Neural progenitor cell (in vitro differentiated cells): ENCODE results near the gene ACTR5. TPM values are rescaled to one million over a fixed set of nuclear protein-coding genes. Genes with fewer than 3 reads are reported as not detected.

Source experiments
- DNase-seq: peaks from one replicate; pipeline ENCODE4 v3.0.0-alpha.2; 2016; ENCODE audit warnings: low spot score
- H2AFZ ChIP-seq: fragments of 200-600 bp; sonication (generic); replicated peaks from 2 replicates; pipeline ENCODE4 v1.6.1; 2016; ENCODE audit warnings: antibody characterized with exemption
- H3F3A ChIP-seq: fragments of 200-600 bp; sonication (generic); 2 replicates; pipeline ENCODE4 v1.6.1; 2016; ENCODE audit warnings: antibody characterized with exemption, low read depth
- H3K27ac ChIP-seq: fragments of 200-600 bp; sonication (generic); 2 replicates; pipeline ENCODE4 v1.5.1; 2016; ENCODE audit warnings: mild to moderate bottlenecking
- H3K27me3 ChIP-seq: fragments of 200-600 bp; sonication (generic); 2 replicates; pipeline ENCODE4 v1.6.1; 2016; ENCODE audit warnings: mild to moderate bottlenecking, moderate library complexity
- H3K36me3 ChIP-seq: fragments of 200-600 bp; sonication (generic); 2 replicates; pipeline ENCODE4 v1.5.1; 2016
- H3K4me1 ChIP-seq: fragments of 200-600 bp; sonication (generic); 2 replicates; pipeline ENCODE4 v1.6.1; 2016; ENCODE audit warnings: mixed run types
- H3K4me2 ChIP-seq: fragments of 200-600 bp; sonication (generic); 2 replicates; pipeline ENCODE4 v1.6.1; 2016
- H3K4me3 ChIP-seq: fragments of 200-600 bp; sonication (generic); 2 replicates; pipeline ENCODE4 v1.5.1; 2016
- H3K79me2 ChIP-seq: fragments of 200-600 bp; sonication (generic); 2 replicates; pipeline ENCODE4 v1.6.1; 2016; ENCODE audit warnings: low read depth
- H3K9ac ChIP-seq: fragments of 200-600 bp; sonication (generic); 2 replicates; pipeline ENCODE4 v1.6.1; 2016
- H3K9me3 ChIP-seq: fragments of 200-600 bp; sonication (generic); 2 replicates; pipeline ENCODE4 v1.5.1; 2016; ENCODE audit warnings: low read depth
- H4K20me1 ChIP-seq: fragments of 200-600 bp; sonication (generic); 2 replicates; pipeline ENCODE4 v1.6.1; 2016; ENCODE audit warnings: low read depth
- H3K27ac Mint-ChIP-seq: 3 replicates; pipeline ENCODE4 v1.8.0; 2021; ENCODE audit warnings: mixed read lengths
- H3K27me3 Mint-ChIP-seq: 2 replicates; pipeline ENCODE4 v1.8.0; 2022; ENCODE audit warnings: low read depth, mild to moderate bottlenecking, inconsistent platforms, moderate library complexity, mixed read lengths; ENCODE audit not compliant: insufficient read depth
- H3K36me3 Mint-ChIP-seq: 3 replicates; pipeline ENCODE4 v1.8.0; 2021; ENCODE audit warnings: mixed read lengths
- H3K4me1 Mint-ChIP-seq: 3 replicates; pipeline ENCODE4 v1.8.0; 2021; ENCODE audit warnings: mixed read lengths
- H3K4me3 Mint-ChIP-seq: 3 replicates; pipeline ENCODE4 v1.8.0; 2021; ENCODE audit warnings: mild to moderate bottlenecking, moderate library complexity, mixed read lengths
- H3K9me3 Mint-ChIP-seq: 3 replicates; pipeline ENCODE4 v1.8.0; 2020; ENCODE audit warnings: mixed read lengths
- EZH2 ChIP-seq: fragments of 200-600 bp; sonication (generic); IDR thresholded peaks from 2 replicates; pipeline ENCODE4 v1.6.1; 2017; ENCODE audit warnings: antibody characterized with exemption, mild to moderate bottlenecking, moderate library complexity
- EZH2phosphoT487 ChIP-seq: fragments of 200-600 bp; sonication (generic); IDR thresholded peaks from 2 replicates; pipeline ENCODE4 v1.6.1; 2017; ENCODE audit warnings: antibody characterized with exemption
- total RNA-seq: library from RNA; depleted of rRNA; stranded (reverse); fragments of >200 nt; gene quantifications from 2 replicates; pipeline ENCODE4 v1.2.3, GENCODE V29; 2015; ENCODE audit warnings: low replicate concordance
- TF ChIP-seq, protein P1 (sequence below): fragments of 200-600 bp; sonication (generic); IDR thresholded peaks from 2 replicates; pipeline ENCODE4 v1.5.1; 2017; ENCODE audit warnings: antibody characterized with exemption, mild to moderate bottlenecking

Gene ACTR5
- total RNA-seq, 1 donor from 2014 or later: 9.2 TPM

DNA sequence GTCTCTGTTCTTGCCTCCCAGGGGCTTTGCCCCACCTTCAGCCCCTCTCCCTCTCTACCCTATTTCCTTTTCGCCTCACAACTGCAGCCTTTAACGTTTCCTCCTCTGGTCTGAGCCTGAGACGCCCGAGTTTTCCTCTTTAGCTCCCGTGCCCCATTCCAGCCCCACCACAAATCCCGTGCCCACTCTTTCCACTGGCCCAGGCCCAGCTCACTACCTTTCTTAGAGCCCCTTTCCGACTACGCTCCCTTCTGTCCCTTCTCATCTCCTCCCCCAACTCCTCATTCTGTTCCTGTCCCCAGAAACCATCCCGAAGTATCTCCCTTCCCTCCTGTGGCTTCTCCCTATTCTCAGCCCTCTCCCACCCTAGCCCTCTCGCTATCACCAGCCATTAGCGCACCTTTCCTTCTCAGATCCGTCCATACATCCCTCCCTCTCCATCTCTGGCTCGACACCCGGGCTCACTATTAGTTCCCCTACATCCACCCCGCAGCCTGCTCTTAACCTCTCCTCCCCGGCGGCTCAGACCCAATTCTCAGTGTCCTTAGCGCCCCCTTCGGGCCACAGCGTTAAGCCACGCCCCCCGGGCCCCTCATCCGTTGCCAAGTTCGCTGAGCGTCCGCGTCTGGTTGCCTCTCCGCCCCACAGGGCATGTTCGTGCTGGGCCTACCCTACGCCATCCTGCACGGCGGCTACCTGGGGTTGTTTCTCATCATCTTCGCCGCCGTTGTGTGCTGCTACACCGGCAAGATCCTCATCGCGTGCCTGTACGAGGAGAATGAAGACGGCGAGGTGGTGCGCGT is 21.3 kb upstream of the ACTR5 start:
- Mint-ChIP-seq H3K9me3 (peaks cover 6% of the 10 kb centered on the region), H3K27me3 (peaks cover 93% of the 10 kb centered on the region), H3K4me3 (peak overlapping the region; percentile 13), H3K4me1 (peaks cover 49% of the 10 kb centered on the region), H3K27ac (no peak overlapping the region), H3K36me3 (no peaks in the 10 kb centered on the region)
- Histone ChIP-seq H3K79me2 (no peaks in the 10 kb centered on the region), H3F3A (peaks cover 33% of the 10 kb centered on the region), H4K20me1 (peaks cover 70% of the 10 kb centered on the region), H3K4me1 (peaks cover 25% of the 10 kb centered on the region), H3K27ac (no peak overlapping the region), H3K9me3 (no peaks in the 10 kb centered on the region), H3K9ac (no peak overlapping the region), H2AFZ (no peak overlapping the region), H3K4me2 (peak overlapping the region; percentile 32), H3K27me3 (peaks cover 100% of the 10 kb centered on the region), H3K36me3 (no peaks in the 10 kb centered on the region), H3K4me3 (no peak overlapping the region)
- TF ChIP-seq, protein P1, sequence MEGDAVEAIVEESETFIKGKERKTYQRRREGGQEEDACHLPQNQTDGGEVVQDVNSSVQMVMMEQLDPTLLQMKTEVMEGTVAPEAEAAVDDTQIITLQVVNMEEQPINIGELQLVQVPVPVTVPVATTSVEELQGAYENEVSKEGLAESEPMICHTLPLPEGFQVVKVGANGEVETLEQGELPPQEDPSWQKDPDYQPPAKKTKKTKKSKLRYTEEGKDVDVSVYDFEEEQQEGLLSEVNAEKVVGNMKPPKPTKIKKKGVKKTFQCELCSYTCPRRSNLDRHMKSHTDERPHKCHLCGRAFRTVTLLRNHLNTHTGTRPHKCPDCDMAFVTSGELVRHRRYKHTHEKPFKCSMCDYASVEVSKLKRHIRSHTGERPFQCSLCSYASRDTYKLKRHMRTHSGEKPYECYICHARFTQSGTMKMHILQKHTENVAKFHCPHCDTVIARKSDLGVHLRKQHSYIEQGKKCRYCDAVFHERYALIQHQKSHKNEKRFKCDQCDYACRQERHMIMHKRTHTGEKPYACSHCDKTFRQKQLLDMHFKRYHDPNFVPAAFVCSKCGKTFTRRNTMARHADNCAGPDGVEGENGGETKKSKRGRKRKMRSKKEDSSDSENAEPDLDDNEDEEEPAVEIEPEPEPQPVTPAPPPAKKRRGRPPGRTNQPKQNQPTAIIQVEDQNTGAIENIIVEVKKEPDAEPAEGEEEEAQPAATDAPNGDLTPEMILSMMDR: peak; percentile 77
- TF ChIP-seq EZH2phosphoT487 (peak; percentile 46), EZH2 (peak; percentile 67)
- peak; percentile 93 for DNase-seq

DNA sequence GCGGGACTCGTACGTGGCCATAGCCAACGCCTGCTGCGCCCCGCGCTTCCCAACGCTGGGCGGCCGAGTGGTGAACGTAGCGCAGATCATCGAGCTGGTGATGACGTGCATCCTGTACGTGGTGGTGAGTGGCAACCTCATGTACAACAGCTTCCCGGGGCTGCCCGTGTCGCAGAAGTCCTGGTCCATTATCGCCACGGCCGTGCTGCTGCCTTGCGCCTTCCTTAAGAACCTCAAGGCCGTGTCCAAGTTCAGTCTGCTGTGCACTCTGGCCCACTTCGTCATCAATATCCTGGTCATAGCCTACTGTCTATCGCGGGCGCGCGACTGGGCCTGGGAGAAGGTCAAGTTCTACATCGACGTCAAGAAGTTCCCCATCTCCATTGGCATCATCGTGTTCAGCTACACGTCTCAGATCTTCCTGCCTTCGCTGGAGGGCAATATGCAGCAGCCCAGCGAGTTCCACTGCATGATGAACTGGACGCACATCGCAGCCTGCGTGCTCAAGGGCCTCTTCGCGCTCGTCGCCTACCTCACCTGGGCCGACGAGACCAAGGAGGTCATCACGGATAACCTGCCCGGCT is 20.6 kb upstream of the ACTR5 start:
- DNase-seq: no peak
- Histone ChIP-seq H3F3A (peaks cover 29% of the 10 kb centered on the region), H3K4me1 (peaks cover 22% of the 10 kb centered on the region), H3K27ac (no peak overlapping the region), H3K9ac (no peak overlapping the region), H3K36me3 (no peaks in the 10 kb centered on the region), H2AFZ (no peak overlapping the region), H3K4me2 (peak overlapping the region; percentile 32), H3K9me3 (no peaks in the 10 kb centered on the region), H3K79me2 (no peaks in the 10 kb centered on the region), H3K4me3 (no peak overlapping the region), H4K20me1 (peaks cover 67% of the 10 kb centered on the region), H3K27me3 (peaks cover 100% of the 10 kb centered on the region)
- peaks cover 49% of the 10 kb centered on the region for H3K4me1 Mint-ChIP-seq
- peak overlapping the region; percentile 63 for H3K4me3 Mint-ChIP-seq
- H3K27me3 Mint-ChIP-seq: peaks cover 92% of the 10 kb centered on the region
- H3K9me3 Mint-ChIP-seq: peaks cover 6% of the 10 kb centered on the region
- TF ChIP-seq, protein P1: no peak
- TF ChIP-seq EZH2: peak; percentile 45
- no peak overlapping the region for H3K27ac Mint-ChIP-seq
- no peaks in the 10 kb centered on the region for H3K36me3 Mint-ChIP-seq

DNA sequence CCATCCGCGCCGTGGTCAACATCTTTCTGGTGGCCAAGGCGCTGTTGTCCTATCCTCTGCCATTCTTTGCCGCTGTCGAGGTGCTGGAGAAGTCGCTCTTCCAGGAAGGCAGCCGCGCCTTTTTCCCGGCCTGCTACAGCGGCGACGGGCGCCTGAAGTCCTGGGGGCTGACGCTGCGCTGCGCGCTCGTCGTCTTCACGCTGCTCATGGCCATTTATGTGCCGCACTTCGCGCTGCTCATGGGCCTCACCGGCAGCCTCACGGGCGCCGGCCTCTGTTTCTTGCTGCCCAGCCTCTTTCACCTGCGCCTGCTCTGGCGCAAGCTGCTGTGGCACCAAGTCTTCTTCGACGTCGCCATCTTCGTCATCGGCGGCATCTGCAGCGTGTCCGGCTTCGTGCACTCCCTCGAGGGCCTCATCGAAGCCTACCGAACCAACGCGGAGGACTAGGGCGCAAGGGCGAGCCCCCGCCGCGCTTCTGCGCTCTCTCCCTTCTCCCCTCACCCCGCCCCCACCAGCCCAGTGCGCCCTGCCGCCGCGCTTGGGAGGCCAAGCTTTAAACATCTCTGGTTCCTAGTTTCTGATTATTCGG is 20.0 kb upstream of the ACTR5 start:
- Mint-ChIP-seq H3K36me3 (no peaks in the 10 kb centered on the region), H3K9me3 (peaks cover 6% of the 10 kb centered on the region), H3K4me1 (peaks cover 45% of the 10 kb centered on the region), H3K27me3 (peaks cover 90% of the 10 kb centered on the region), H3K27ac (no peak overlapping the region), H3K4me3 (peak overlapping the region; percentile 63)
- Histone ChIP-seq H4K20me1 (peaks cover 61% of the 10 kb centered on the region), H3F3A (peaks cover 23% of the 10 kb centered on the region), H3K27me3 (peaks cover 100% of the 10 kb centered on the region), H3K9ac (no peak overlapping the region), H3K9me3 (no peaks in the 10 kb centered on the region), H3K4me1 (peaks cover 18% of the 10 kb centered on the region), H3K27ac (no peak overlapping the region), H3K79me2 (no peaks in the 10 kb centered on the region), H2AFZ (peak overlapping the region; percentile 53), H3K36me3 (no peaks in the 10 kb centered on the region), H3K4me3 (peak overlapping the region; percentile 18), H3K4me2 (peak overlapping the region; percentile 58)
- DNase-seq: peak; percentile 67
- TF ChIP-seq, protein P1: no peak
